Progenitor cell of endocrine pancreas (in vitro differentiated cells): Measurements from ENCODE around the gene ZSCAN5B. TPM values are rescaled to one million over a fixed set of nuclear protein-coding genes. Genes with fewer than 3 reads are reported as not detected.

Experiments
- DNase-seq: peaks from one replicate; pipeline ENCODE4 v3.0.0; 2021; ENCODE audit warnings: low spot score; ENCODE audit not compliant: unreplicated experiment
- H3K27ac Mint-ChIP-seq: 2 replicates; pipeline ENCODE4 v1.8.0; 2021; ENCODE audit warnings: mild to moderate bottlenecking, moderate library complexity, mixed read lengths
- H3K27me3 Mint-ChIP-seq: 2 replicates; pipeline ENCODE4 v1.8.0; 2021; ENCODE audit warnings: mixed read lengths
- H3K36me3 Mint-ChIP-seq: 2 replicates; pipeline ENCODE4 v1.8.0; 2022; ENCODE audit warnings: mixed read lengths; ENCODE audit not compliant: insufficient read depth
- H3K4me1 Mint-ChIP-seq: 2 replicates; pipeline ENCODE4 v1.8.0; 2021; ENCODE audit warnings: low read depth, mixed read lengths
- H3K4me3 Mint-ChIP-seq: 2 replicates; pipeline ENCODE4 v1.8.0; 2021; ENCODE audit warnings: low read depth, mild to moderate bottlenecking, moderate library complexity, mixed read lengths
- H3K9me3 Mint-ChIP-seq: 2 replicates; pipeline ENCODE4 v1.8.0; 2021; ENCODE audit warnings: low read depth, mixed read lengths
- CTCF ChIP-seq: fragments of 200-600 bp; sonication (generic); IDR thresholded peaks from one replicate; pipeline ENCODE4 v1.5.0; 2021; ENCODE audit warnings: antibody characterized with exemption, mild to moderate bottlenecking; ENCODE audit not compliant: unreplicated experiment
- total RNA-seq: library from RNA; stranded (reverse); gene quantifications from 2 replicates; pipeline ENCODE4 v1.2.1, GENCODE V29; 2021

The ZSCAN5B gene
- total RNA-seq, 1 donor from 2014 or later: not detected

- H3K4me3 Mint-ChIP-seq: no peak within 1 kb of the TSS
- peaks cover 4% of the 10 kb centered on the region for H3K27me3 Mint-ChIP-seq
- no peak for TF ChIP-seq CTCF
- no peak within 1 kb of the TSS for H3K27ac Mint-ChIP-seq
- no peaks in the 10 kb centered on the region for H3K4me1 Mint-ChIP-seq
- no peaks in the 10 kb centered on the region for H3K36me3 Mint-ChIP-seq
- no peaks in the 10 kb centered on the region for H3K9me3 Mint-ChIP-seq
- DNase-seq: no peak
Observed at GRCh38 chr19:56201973-56202372, 4.4 kb upstream of the ZSCAN5B start, which contains the start of gene ZSCAN5C. ZSCAN5C (plus strand) TSS chr19:56202273; CDS start chr19:56205914, 3,641 bp downstream.

GRCh38 chr19:56199687-56200086, 2.1 kb upstream of the ZSCAN5B start:
- Mint-ChIP-seq H3K27ac (no peak overlapping the region), H3K36me3 (no peaks in the 10 kb centered on the region), H3K4me1 (no peaks in the 10 kb centered on the region), H3K9me3 (no peaks in the 10 kb centered on the region), H3K4me3 (no peak overlapping the region), H3K27me3 (no peaks in the 10 kb centered on the region)
- no peak for DNase-seq
- TF ChIP-seq CTCF: no peak

GRCh38 chr19:56193981-56194640, 3.5 kb downstream of the ZSCAN5B start:
- H3K36me3 Mint-ChIP-seq: no peaks in the 10 kb centered on the region
- H3K4me3 Mint-ChIP-seq: no peak overlapping the region
- no peaks in the 10 kb centered on the region for H3K27me3 Mint-ChIP-seq
- TF ChIP-seq CTCF: no peak
- no peak for DNase-seq
- no peak overlapping the region for H3K27ac Mint-ChIP-seq
- no peaks in the 10 kb centered on the region for H3K4me1 Mint-ChIP-seq
- no peaks in the 10 kb centered on the region for H3K9me3 Mint-ChIP-seq

GRCh38 chr19:56191711-56192110, 5.9 kb downstream of the ZSCAN5B start:
- DNase-seq: no peak
- TF ChIP-seq CTCF: no peak
- Mint-ChIP-seq H3K27ac (no peak overlapping the region), H3K4me3 (no peak overlapping the region), H3K36me3 (no peaks in the 10 kb centered on the region), H3K9me3 (no peaks in the 10 kb centered on the region), H3K4me1 (no peaks in the 10 kb centered on the region), H3K27me3 (no peaks in the 10 kb centered on the region)

- Mint-ChIP-seq H3K36me3 (no peaks in the 10 kb centered on the region), H3K4me3 (no peak overlapping the region), H3K27me3 (no peaks in the 10 kb centered on the region), H3K9me3 (no peaks in the 10 kb centered on the region), H3K27ac (no peak overlapping the region), H3K4me1 (no peaks in the 10 kb centered on the region)
- DNase-seq: no peak
- no peak for TF ChIP-seq CTCF
Observed at GRCh38 chr19:56191115-56191514, 6.5 kb downstream of the ZSCAN5B start.
